Stimulated activated naive B cell treated with anti-CD40 and anti-IgM and Interleukin-4, amounts not matched to agents 10 μg/mL and 1 μg/mL and 100 μg/mL, for 72 hours (primary cell): ENCODE data around the gene ANKRD52.

ENCODE experiments used
- ATAC-seq, 2 donors: fragments of 150-1000 bp; cut with Tn5 transposase; replicated peaks; 2 replicates each; pipeline ENCODE4 v1.10.0; 2021; ENCODE audit warnings: moderate library complexity in 1 of 2
- DNase-seq: peaks from one replicate; pipeline ENCODE4 v3.0.0; 2021
- H3K27ac Mint-ChIP-seq: one replicate; pipeline ENCODE4 v1.8.0; 2022; ENCODE audit warnings: mild to moderate bottlenecking, mixed read lengths
- H3K27me3 Mint-ChIP-seq, 2 donors: one replicate each; pipeline ENCODE4 v1.8.0; 2022; ENCODE audit warnings: mixed read lengths in 2 of 2
- H3K36me3 Mint-ChIP-seq, 2 donors: one replicate each; pipeline ENCODE4 v1.8.0; 2022; ENCODE audit warnings: mixed read lengths in 2 of 2, mild to moderate bottlenecking in 1 of 2
- H3K4me1 Mint-ChIP-seq, 2 donors: one replicate each; pipeline ENCODE4 v1.8.0; 2022; ENCODE audit warnings: mixed read lengths in 2 of 2, mild to moderate bottlenecking in 1 of 2
- H3K4me3 Mint-ChIP-seq, 2 donors: one replicate each; pipeline ENCODE4 v1.8.0; 2022; ENCODE audit warnings: mild to moderate bottlenecking in 2 of 2, mixed read lengths in 2 of 2, moderate library complexity in 1 of 2
- H3K9me3 Mint-ChIP-seq, 2 donors: one replicate each; pipeline ENCODE4 v1.8.0; 2022; ENCODE audit warnings: mixed read lengths in 2 of 2, mild to moderate bottlenecking in 1 of 2

Gene ANKRD52

DNA sequence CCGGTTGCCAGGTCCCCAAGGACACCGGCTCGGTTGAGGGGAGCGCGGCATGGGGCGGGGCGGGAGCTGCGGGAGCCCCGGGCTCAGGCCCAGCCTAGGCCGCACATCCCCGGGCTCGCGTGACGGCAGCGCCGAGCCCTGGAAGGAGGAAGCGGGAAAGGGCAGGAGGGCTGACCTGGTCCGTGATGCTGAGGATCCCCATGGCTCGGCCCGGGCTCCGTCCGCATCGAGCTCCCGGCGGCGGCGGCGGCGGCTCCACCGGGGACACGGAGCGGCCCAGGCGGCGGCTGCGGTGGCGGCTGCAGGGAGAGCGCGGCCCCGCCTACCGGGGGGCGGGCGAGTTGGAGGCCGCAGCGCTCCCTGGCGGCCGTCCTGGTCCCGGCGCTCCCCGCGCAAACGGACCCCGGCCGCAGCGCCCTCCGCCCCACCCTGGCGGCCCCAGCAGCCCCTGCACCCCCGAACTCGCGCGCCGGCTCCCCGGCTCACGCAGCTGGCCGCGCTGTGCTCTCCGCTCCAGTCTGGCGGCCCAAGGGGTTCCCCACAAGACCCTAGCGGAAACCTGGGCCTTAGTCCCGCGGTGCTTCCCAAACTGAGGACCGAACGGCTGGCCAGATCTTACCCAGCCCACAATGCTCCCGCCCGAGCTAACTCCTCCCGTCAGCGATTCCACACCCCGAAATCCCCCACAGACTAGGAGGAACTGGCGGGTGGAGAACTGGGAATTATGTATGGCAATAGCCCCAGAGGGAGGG, at the start of gene ANKRD52:
TSS of gene ANKRD52 (minus strand) at position 317 of the 752 bp plus-strand sequence. CDS start at position 202, 115 bp downstream.
- peak; percentile 73 for DNase-seq
- Mint-ChIP-seq H3K4me3 (peak within 1 kb of the TSS; percentile 94 to 99), H3K27me3 (no peaks in the 10 kb centered on the region), H3K4me1 (peaks cover 13 to 25% of the 10 kb centered on the region in 2 donors), H3K36me3 (peaks cover 15 to 23% of the 10 kb centered on the region in 2 donors), H3K9me3 (no peaks in the 10 kb centered on the region), H3K27ac (peak within 1 kb of the TSS; percentile 94)
- ATAC-seq, result peak; percentile 94 to 96

DNA sequence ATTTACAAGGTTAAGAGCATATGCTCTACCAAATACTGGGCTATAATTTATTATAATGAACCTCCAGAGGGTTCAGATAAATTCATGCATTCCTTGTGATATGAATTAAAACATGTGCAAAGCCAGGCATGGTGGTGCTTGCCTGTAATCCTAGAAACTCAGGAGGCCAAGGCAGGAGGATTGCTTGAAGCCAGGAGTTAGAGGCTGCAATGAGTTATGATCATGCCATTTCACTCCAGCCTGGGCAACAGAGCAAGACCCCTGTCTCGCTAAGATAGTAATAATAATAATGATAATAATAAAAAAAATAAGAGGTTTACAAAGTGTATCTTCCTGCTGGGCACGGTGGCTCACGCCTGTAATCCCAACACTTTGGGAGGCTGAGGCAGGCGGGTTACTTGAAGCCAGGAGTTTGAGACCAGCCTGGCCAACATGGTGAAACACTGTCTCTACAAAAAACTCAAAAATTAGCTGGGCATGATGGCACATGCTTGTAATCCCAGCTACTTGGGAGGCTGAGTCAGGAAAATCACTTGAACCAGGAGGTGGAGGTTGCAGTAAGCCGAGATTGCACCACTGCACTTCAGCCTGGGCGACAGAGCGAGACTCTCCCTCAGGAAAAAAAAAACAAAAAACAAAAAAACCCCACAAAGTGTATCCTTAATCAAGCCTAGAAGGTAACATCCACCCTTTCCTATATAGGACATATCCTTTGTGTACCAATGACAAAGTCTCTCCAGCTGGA, 49.2 kb upstream of the ANKRD52 start:
- Mint-ChIP-seq H3K9me3 (no peaks in the 10 kb centered on the region), H3K4me1 (peaks cover 0 to 1% of the 10 kb centered on the region in 2 donors), H3K27ac (no peak overlapping the region), H3K27me3 (no peaks in the 10 kb centered on the region), H3K36me3 (peaks cover 19 to 26% of the 10 kb centered on the region in 2 donors), H3K4me3 (no peak overlapping the region)
- ATAC-seq, result no peak
- DNase-seq, result no peak

DNA sequence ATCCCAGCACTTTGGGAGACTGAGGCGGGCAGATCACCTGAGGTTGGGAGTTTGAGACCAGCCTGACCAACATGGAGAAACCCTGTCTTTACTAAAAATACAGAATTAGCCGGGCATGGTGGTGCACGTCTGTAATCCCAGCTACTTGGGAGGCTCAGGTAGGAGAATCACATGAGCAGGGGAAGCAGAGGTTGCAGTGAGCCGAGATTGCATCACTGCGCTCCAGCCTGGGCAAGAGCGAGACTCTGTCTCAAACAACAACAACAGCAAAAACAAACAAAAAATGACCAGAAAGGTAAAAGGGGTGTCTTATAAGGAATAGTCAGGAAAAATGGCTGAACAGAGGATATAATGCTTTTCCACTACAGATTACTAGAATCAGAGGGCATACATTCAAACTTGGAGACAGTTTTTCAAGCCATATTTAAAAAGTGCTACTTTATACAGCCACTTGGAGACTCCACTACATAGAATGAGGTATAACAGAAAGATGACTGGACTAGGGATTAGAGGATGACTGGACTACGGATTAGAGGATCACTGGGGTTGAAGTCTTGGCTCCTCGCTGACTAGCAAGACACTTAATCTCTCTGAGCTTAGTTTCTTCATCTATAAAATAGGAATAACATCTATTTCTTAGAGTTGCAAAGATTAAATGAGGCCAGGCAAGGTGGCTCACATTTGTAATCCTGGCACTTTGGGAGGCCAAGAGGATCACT, 46.8 kb upstream of the ANKRD52 start:
- no peaks in the 10 kb centered on the region for H3K27me3 Mint-ChIP-seq
- no peak for ATAC-seq
- peaks cover 12 to 28% of the 10 kb centered on the region in 2 donors for H3K36me3 Mint-ChIP-seq
- H3K4me1 Mint-ChIP-seq, result peaks cover 14 to 21% of the 10 kb centered on the region in 2 donors
- H3K9me3 Mint-ChIP-seq, result no peaks in the 10 kb centered on the region
- no peak overlapping the region for H3K27ac Mint-ChIP-seq
- H3K4me3 Mint-ChIP-seq, result no peak overlapping the region
- DNase-seq, result no peak

DNA sequence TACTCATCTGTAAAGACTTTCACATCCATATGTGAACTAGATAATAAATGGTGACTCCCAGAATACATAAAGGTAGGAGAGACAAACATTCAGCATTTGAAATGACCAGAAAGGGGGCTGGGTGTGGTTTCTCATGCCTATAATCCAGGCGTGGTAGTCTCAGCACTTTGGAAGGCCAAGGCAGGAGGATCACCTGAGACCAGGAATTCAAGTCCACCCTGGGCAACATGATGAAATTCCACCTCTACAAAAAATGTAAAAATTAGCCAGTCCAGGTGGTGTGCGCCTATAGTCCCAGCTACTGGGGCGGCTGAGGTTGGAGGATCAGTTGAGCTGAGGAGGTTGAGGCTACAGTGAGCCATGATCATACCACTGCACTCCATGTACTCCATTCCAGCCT, 46.1 kb upstream of the ANKRD52 start:
- H3K27me3 Mint-ChIP-seq, result no peaks in the 10 kb centered on the region
- peaks cover 9 to 28% of the 10 kb centered on the region in 2 donors for H3K36me3 Mint-ChIP-seq
- DNase-seq, result no peak
- no peak overlapping the region for H3K4me3 Mint-ChIP-seq
- no peaks in the 10 kb centered on the region for H3K9me3 Mint-ChIP-seq
- no peak for ATAC-seq
- H3K27ac Mint-ChIP-seq, result no peak overlapping the region
- peaks cover 16 to 22% of the 10 kb centered on the region in 2 donors for H3K4me1 Mint-ChIP-seq

DNA sequence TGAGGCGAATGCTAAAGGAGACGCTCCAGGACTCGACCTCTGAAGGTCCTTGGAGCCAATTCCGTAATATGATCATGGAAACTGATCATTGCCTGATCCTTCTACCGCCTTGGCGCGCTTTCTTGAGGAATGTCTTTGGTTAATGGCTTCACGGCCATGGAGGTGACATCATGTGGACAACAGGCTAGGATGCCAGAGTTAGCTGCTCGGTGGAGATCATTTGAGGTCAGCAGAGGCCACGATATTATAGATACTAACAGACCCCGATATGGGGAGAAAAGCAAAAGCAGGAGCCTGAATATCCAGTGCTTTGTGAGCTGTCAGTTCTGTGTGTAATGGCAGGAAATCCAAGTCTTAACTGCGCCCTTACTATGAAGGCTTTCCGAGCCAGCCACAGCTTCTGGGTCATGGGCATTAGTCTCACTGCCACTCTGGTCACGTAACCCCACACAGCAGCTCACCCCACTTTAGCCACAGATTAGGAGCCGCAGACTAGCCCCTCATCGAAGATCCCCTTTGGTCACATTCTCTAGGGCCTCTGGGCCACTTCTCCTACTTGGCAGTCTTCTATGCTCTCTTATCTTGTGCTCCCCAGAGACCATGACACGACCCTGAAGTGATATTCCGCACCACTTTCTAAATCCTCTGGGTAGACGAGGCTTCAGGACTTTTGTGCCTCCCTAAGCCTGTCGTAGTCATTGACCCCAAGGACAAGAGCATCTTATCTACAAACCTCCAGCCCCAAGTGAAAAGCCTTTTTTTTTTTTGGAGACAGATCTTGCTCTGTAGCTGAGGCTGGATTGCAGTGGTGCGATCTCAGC, 42.7 kb upstream of the ANKRD52 start:
- H3K9me3 Mint-ChIP-seq, result no peaks in the 10 kb centered on the region
- H3K36me3 Mint-ChIP-seq, result peaks cover 17 to 45% of the 10 kb centered on the region in 2 donors
- peak overlapping the region; percentile 96 to 99 for H3K4me3 Mint-ChIP-seq
- H3K4me1 Mint-ChIP-seq, result peaks cover 33 to 55% of the 10 kb centered on the region in 2 donors
- peak overlapping the region; percentile 99 for H3K27ac Mint-ChIP-seq
- DNase-seq, result no peak
- no peak for ATAC-seq
- H3K27me3 Mint-ChIP-seq, result no peaks in the 10 kb centered on the region

DNA sequence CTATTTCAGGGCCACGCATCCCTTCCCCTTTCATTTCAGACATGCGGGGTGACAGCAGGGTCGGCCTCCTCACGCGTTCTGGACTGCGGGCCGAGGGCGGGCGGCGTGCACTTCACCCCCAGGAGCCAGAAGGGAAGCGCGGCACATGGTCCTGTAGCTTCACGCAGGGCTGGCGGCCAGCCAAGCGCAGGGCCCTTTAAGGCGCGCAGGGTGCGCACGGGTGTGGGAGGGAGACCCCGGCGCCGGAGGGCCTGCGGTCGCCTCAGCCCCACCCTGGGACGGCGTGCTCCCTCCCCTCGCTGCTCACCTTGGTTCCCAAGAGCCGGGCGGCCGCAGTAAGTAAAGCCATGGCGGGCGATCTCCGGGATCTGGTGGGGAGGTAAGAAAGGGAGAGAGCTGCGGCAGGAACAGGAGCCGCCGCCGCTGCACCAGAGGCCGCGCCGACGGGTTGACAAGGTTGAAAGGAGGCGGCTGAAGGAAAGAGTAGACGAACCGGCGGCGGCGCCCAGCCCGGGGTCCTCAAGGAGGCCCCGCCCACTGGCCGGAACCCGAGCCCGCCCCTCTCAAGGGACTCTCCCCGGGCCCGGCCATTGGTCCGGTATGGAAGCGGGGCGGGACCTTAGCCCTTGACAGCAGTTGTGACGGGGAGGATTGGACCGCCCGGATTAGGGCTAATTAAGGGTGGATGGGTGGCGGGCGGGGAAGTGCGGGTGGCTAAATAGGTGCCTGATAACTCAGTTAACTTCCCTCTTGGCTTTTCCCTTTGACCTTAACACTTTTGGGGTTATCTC, 41.9 kb upstream of the ANKRD52 start, which contains the start of gene CS:
TSS of gene CS (minus strand) at position 478 of the 791 bp plus-strand sequence. CDS start at position 349, 129 bp downstream.
- Mint-ChIP-seq H3K4me3 (peak within 1 kb of the TSS; percentile 96 to 99), H3K36me3 (peaks cover 15 to 42% of the 10 kb centered on the region in 2 donors), H3K4me1 (peaks cover 33 to 56% of the 10 kb centered on the region in 2 donors), H3K27ac (peak within 1 kb of the TSS; percentile 99), H3K27me3 (no peaks in the 10 kb centered on the region), H3K9me3 (no peaks in the 10 kb centered on the region)
- peak; percentile 92 to 93 for ATAC-seq
- DNase-seq, result peak; percentile 96

DNA sequence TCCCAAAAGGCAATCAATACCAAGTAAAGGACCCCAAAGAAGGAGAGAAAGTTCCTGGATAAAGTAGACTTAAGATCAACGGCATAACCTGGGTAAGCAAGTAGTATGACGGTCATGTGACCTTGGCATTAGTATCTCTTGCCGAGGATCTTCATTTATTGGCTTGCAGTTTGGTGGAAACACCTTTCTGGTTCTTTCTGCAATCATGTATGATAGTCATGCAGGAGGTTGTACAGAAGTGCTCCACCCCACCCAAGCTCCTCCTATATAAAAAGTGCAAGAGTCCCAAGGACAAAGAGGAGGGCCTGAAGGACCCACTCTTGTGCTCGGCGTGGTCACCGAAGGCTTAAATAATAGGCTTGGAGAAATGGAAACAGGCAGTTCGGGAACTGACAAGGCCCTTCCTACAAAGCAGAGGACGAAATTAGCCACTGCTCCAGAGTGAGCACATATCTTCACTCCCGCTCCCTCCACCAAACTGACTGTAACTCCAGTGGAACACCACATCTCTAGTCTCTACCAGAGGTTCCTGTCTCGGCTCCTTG, 41.2 kb upstream of the ANKRD52 start:
- Mint-ChIP-seq H3K27me3 (no peaks in the 10 kb centered on the region), H3K4me3 (peak overlapping the region; percentile 96 to 99), H3K4me1 (peaks cover 33 to 56% of the 10 kb centered on the region in 2 donors), H3K36me3 (peaks cover 12 to 38% of the 10 kb centered on the region in 2 donors), H3K9me3 (no peaks in the 10 kb centered on the region), H3K27ac (peak overlapping the region; percentile 99)
- DNase-seq, result no peak
- peak; percentile 6 to 11 for ATAC-seq

DNA sequence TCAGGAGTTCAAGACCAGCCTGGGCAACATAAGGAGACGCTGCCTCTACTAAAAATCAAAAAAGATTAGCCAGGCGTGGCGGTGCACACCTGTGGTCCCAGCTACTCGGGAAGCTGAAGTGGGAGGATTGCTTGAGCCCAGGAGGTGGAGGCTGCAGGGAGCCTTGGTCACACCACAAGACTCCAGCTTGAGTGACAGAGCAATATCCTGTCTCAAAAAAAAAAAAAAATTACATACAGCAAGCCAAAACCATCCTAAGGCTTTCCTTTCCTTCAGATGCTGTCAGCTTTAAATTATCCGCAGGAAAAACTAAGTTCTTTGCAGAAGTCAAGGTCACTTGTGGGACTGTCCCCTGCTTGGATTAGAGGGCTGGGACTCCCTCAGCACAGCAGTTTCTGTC, 40.6 kb upstream of the ANKRD52 start:
- DNase-seq, result no peak
- H3K4me3 Mint-ChIP-seq, result peak overlapping the region; percentile 96 to 99
- H3K27ac Mint-ChIP-seq, result peak overlapping the region; percentile 99
- no peaks in the 10 kb centered on the region for H3K27me3 Mint-ChIP-seq
- no peak for ATAC-seq
- H3K9me3 Mint-ChIP-seq, result no peaks in the 10 kb centered on the region
- peaks cover 13 to 38% of the 10 kb centered on the region in 2 donors for H3K36me3 Mint-ChIP-seq
- H3K4me1 Mint-ChIP-seq, result peaks cover 34 to 60% of the 10 kb centered on the region in 2 donors

DNA sequence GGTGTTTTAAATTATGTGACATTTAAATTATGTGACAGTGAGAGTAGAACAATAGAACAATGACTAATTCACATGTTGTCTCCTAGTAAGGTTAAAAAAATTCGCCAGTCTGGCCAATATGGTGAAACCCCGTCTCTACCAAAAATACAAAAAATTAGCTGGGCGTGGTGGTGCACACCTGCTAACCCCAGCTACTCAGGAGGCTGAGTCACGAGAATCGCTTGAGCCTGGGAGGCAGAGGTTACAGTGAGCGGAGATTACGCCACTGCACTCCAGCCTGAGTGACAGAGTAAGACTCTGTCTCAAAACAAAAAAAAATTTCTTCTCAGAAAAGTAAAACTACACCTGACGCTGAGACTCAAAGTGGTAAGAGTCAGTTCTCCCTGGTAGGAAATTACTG, 39.2 kb upstream of the ANKRD52 start:
- no peak for DNase-seq
- peaks cover 13 to 39% of the 10 kb centered on the region in 2 donors for H3K36me3 Mint-ChIP-seq
- H3K27me3 Mint-ChIP-seq, result no peaks in the 10 kb centered on the region
- H3K27ac Mint-ChIP-seq, result peak overlapping the region; percentile 42
- H3K9me3 Mint-ChIP-seq, result no peaks in the 10 kb centered on the region
- ATAC-seq, result no peak
- peak overlapping the region; percentile 61 to 96 for H3K4me3 Mint-ChIP-seq
- peaks cover 36 to 62% of the 10 kb centered on the region in 2 donors for H3K4me1 Mint-ChIP-seq

DNA sequence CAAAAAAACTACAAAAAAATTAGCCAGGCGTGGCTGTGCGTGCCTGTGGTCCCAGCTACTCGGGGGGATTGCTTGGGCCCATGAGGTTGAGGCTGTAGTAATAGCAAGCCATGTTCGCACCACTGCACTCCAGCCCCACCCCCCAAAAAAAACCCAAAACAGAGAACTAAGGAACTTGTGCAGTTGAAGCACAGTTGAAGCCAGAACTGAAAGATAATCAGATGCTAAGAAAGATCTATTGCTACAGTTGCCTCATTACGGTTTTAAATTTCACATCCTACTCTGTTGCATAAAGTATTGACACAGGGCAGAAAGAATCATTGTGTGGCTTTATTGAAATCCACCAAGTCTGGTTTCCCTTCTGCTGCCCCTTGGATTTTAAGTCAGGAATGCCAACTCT, 38.1 kb upstream of the ANKRD52 start:
- H3K4me3 Mint-ChIP-seq, result peak overlapping the region; percentile 18 to 21
- peak overlapping the region; percentile 74 for H3K27ac Mint-ChIP-seq
- no peaks in the 10 kb centered on the region for H3K9me3 Mint-ChIP-seq
- peaks cover 28 to 55% of the 10 kb centered on the region in 2 donors for H3K4me1 Mint-ChIP-seq
- H3K27me3 Mint-ChIP-seq, result no peaks in the 10 kb centered on the region
- H3K36me3 Mint-ChIP-seq, result peaks cover 13 to 32% of the 10 kb centered on the region in 2 donors
- ATAC-seq, result peak; percentile 24 to 37
- DNase-seq, result peak; percentile 35

DNA sequence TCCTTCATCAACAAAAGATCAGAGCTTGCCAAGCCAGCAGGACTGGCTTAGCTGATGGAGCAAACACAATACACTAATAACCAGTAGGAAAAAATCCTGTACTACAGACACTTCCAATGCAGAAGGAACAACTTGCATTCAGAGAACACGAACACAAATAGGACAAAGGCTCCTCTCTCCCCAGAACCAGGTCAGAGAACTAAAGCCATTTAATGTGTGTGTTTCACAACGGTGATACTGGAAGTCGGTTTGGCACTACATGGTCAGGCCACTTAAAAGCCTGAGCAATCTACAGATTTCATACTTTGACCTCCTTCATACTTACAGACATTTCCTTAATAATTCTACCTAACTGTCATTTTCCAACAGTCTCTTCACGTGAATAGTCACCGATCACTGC, 35.6 kb upstream of the ANKRD52 start:
- peaks cover 21 to 43% of the 10 kb centered on the region in 2 donors for H3K4me1 Mint-ChIP-seq
- H3K27ac Mint-ChIP-seq, result no peak overlapping the region
- H3K9me3 Mint-ChIP-seq, result no peaks in the 10 kb centered on the region
- ATAC-seq (no peak), DNase-seq (no peak)
- no peaks in the 10 kb centered on the region for H3K27me3 Mint-ChIP-seq
- H3K36me3 Mint-ChIP-seq, result peaks cover 14 to 36% of the 10 kb centered on the region in 2 donors
- no peak overlapping the region for H3K4me3 Mint-ChIP-seq

DNA sequence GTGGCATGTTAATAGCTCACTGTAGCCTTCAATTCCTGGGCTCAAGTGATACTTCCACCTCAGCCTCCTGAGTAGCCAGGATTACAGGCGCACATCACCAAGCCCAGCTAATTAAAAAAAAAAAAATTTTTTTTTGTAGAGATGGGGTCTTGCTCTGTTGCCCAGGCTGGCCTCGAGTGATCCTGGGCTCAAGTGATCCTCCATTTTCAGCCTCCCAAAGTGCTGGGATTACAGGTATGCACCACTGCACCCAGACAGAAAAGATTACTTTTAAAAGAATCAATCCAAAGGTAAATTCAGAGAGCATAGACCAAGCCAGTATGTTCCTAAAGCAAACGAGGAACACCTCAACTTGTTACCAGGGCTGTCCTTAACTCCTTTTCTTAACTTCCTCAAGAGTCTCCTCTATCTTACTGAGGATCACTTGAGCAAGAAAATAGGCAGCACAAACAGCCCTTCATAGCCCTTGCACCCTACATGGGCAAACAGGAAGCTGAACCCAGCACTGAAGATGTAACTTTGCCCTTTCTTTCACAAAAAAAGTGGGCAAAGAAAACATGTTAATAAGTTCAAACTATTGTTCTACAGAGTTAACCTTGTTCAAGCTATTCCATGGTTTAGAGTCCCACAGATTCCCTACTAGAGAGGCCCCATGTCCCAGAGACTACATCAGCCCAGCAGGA, 30.7 kb upstream of the ANKRD52 start:
- H3K4me1 Mint-ChIP-seq, result peaks cover 6 to 10% of the 10 kb centered on the region in 2 donors
- H3K4me3 Mint-ChIP-seq, result no peak overlapping the region
- no peaks in the 10 kb centered on the region for H3K9me3 Mint-ChIP-seq
- H3K36me3 Mint-ChIP-seq, result peaks cover 13 to 33% of the 10 kb centered on the region in 2 donors
- H3K27me3 Mint-ChIP-seq, result no peaks in the 10 kb centered on the region
- no peak for DNase-seq
- ATAC-seq, result no peak
- no peak overlapping the region for H3K27ac Mint-ChIP-seq
